Peyer's patch (tissue), 4 donors: Measurements from ENCODE around the gene SLC25A19. TPM values are rescaled to one million over a fixed set of nuclear protein-coding genes. Genes with fewer than 3 reads are reported as not detected.

Source experiments
- DNase-seq, 3 donors: peaks; one replicate each; pipeline ENCODE4 v3.0.0-alpha.2; 2017 to 2019
- H3K27ac ChIP-seq, 4 donors: fragments of 200-600 bp; sonication (generic); one replicate each; pipeline ENCODE4 v1.5.1; 2016 to 2019
- H3K27me3 ChIP-seq, 2 donors: fragments of 200-600 bp; sonication (generic); one replicate each; pipeline ENCODE4 v1.5.1; 2019
- H3K36me3 ChIP-seq, 3 donors: fragments of 200-600 bp; sonication (generic); one replicate each; pipeline ENCODE4 v1.5.1; 2016 to 2019
- H3K4me1 ChIP-seq, 4 donors: fragments of 200-600 bp; sonication (generic); one replicate each; pipeline ENCODE4 v1.5.1; 2016 to 2019
- H3K4me3 ChIP-seq, 4 donors: fragments of 200-600 bp; sonication (generic); 1 replicate in 3 of 4; 2 replicates in 1 of 4; pipeline ENCODE4 v1.5.1; 2016 to 2019; ENCODE audit warnings: mild to moderate bottlenecking in 1 of 4
- H3K9me3 ChIP-seq, 4 donors: fragments of 200-600 bp; sonication (generic); one replicate each; pipeline ENCODE4 v1.5.1; 2016 to 2019; ENCODE audit warnings: mild to moderate bottlenecking in 1 of 4
- POLR2A ChIP-seq, 2 donors: fragments of 450-650 bp; IDR thresholded peaks; one replicate each; pipeline ENCODE4 v1.5.1; 2017; ENCODE audit warnings: antibody characterized with exemption in 2 of 2, mild to moderate bottlenecking in 2 of 2, moderate library complexity in 2 of 2
- total RNA-seq, 4 donors: library from RNA; depleted of rRNA; stranded (reverse); fragments of >200 nt; gene quantifications; one replicate each; pipeline ENCODE4 v1.1.0, GENCODE V29; 2016
- TF ChIP-seq, protein P1 (sequence below), 6 experiments: fragments of 450-650 bp in 4 of 6; fragments of 200-600 bp in 2 of 6; sonication (generic) in 1 of 6; IDR thresholded peaks; one replicate each; pipeline ENCODE4 v1.5.1; 2017 to 2019; ENCODE audit warnings: antibody characterized with exemption in 6 of 6, mild to moderate bottlenecking in 3 of 6, moderate library complexity in 1 of 6

SLC25A19 gene
- total RNA-seq, 4 donors from 2014 or later = 8.2 to 24.8 (median 17.0) TPM

DNA sequence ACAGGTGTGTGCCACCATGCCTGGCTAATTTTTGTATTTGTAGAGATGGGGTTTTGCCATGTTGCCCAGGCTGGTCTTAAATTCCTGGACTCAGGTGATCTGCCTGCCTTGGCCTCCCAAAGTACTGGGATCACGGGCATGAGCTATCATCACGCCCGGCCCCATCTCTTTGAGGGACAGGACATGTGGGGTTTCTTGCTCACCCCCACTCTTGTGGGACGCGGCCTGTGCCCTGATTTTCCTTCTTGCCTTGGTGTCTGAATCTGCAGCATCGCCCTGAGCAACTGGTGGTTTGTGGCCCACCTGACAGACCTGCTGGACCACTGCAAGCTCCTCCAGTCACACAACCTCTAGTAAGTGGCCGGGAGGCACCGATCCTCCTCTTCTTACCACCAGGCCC lies 58.2 kb downstream of the SLC25A19 start:
- DNase-seq = no peak
- H3K27ac ChIP-seq = no peak overlapping the region
- H3K9me3 ChIP-seq = no peaks in the 10 kb centered on the region
- H3K4me3 ChIP-seq = no peak overlapping the region
- no peaks in the 10 kb centered on the region for H3K4me1 ChIP-seq
- peaks cover 0 to 93% (median 0%) of the 10 kb centered on the region in 3 donors for H3K36me3 ChIP-seq
- TF ChIP-seq, protein P1, sequence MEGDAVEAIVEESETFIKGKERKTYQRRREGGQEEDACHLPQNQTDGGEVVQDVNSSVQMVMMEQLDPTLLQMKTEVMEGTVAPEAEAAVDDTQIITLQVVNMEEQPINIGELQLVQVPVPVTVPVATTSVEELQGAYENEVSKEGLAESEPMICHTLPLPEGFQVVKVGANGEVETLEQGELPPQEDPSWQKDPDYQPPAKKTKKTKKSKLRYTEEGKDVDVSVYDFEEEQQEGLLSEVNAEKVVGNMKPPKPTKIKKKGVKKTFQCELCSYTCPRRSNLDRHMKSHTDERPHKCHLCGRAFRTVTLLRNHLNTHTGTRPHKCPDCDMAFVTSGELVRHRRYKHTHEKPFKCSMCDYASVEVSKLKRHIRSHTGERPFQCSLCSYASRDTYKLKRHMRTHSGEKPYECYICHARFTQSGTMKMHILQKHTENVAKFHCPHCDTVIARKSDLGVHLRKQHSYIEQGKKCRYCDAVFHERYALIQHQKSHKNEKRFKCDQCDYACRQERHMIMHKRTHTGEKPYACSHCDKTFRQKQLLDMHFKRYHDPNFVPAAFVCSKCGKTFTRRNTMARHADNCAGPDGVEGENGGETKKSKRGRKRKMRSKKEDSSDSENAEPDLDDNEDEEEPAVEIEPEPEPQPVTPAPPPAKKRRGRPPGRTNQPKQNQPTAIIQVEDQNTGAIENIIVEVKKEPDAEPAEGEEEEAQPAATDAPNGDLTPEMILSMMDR (IDR thresholded peaks at IDR 0.05) = no peak
- TF ChIP-seq POLR2A (IDR thresholded peaks at IDR 0.05) = no peak
- no peaks in the 10 kb centered on the region for H3K27me3 ChIP-seq

DNA sequence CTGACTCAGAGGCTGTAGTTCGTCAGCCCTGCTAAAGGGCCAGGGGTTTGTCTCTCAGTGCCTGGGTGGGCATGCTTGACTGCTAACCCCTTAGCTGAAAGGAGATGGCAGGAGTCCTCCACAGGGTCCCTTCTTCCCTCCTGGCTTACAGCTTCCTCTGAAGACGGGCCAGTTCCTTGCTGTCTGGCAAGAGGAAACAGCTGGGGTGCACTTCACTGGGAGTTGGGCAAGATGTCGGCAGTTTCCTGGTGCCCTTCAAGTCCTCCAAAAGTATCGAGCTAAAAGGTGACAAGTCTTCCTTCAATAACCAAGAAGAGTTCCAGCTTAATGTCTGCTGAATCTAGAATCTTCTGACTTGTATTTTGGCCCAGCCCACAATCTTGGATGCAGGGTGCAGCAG lies 60.4 kb downstream of the SLC25A19 start:
- TF ChIP-seq POLR2A (IDR thresholded peaks at IDR 0.05) = no peak
- TF ChIP-seq, protein P1 (IDR thresholded peaks at IDR 0.05) = no peak
- H3K36me3 ChIP-seq = peaks cover 0 to 92% (median 0%) of the 10 kb centered on the region in 3 donors
- no peak overlapping the region for H3K27ac ChIP-seq
- no peak for DNase-seq
- no peaks in the 10 kb centered on the region for H3K9me3 ChIP-seq
- H3K4me1 ChIP-seq = no peaks in the 10 kb centered on the region
- no peaks in the 10 kb centered on the region for H3K27me3 ChIP-seq
- no peak overlapping the region for H3K4me3 ChIP-seq

DNA sequence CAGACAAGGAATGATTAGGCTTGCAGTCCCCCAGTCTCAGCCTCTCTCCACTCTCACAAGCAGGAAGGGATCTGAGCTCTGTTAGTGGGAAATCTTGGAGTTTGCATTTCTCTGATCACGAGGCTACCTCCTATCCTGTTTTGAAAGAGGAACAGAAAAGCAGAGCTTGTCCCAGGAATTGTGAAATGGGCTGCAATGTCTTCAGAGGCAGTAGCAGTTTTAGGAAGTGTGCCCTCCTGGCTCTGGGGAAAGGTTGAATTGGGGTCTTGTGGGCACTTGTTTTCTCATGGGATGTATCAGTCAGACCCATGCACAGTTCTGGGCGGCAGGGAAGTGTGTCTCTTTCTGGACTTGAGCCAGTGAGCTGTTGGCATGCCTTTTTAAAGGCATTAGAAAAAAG lies 60.9 kb downstream of the SLC25A19 start:
- DNase-seq = no peak
- Histone ChIP-seq H3K9me3 (no peaks in the 10 kb centered on the region), H3K4me3 (no peak overlapping the region), H3K36me3 (peaks cover 0 to 89% (median 0%) of the 10 kb centered on the region in 3 donors), H3K4me1 (no peaks in the 10 kb centered on the region), H3K27me3 (no peaks in the 10 kb centered on the region), H3K27ac (no peak overlapping the region)
- TF ChIP-seq POLR2A (IDR thresholded peaks at IDR 0.05) = no peak
- TF ChIP-seq, protein P1 (IDR thresholded peaks at IDR 0.05) = no peak

DNA sequence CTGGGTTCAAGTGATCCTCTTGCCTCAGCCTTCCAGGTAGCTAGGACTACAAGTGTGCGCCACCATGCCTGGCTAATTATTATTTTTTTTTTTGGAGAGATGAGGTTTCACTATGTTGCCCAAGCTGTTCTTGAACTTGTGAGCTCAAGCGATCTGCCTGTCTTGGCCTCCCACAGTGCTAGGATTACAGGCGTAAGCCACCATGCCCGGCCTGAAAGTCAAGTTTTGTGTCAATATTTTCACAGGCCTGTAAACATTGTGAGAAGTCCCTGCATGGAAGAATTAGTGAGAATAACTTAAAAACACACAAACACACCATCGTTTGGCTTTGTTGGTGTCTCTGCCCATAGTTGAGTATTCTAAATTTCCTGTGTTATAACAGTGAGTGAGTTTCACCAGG lies 61.5 kb downstream of the SLC25A19 start:
- no peak for TF ChIP-seq POLR2A (IDR thresholded peaks at IDR 0.05)
- TF ChIP-seq, protein P1 (IDR thresholded peaks at IDR 0.05) = no peak
- no peaks in the 10 kb centered on the region for H3K9me3 ChIP-seq
- H3K27me3 ChIP-seq = no peaks in the 10 kb centered on the region
- H3K4me1 ChIP-seq = no peaks in the 10 kb centered on the region
- H3K4me3 ChIP-seq = no peak overlapping the region
- peaks cover 0 to 90% (median 0%) of the 10 kb centered on the region in 3 donors for H3K36me3 ChIP-seq
- no peak overlapping the region for H3K27ac ChIP-seq
- no peak for DNase-seq

DNA sequence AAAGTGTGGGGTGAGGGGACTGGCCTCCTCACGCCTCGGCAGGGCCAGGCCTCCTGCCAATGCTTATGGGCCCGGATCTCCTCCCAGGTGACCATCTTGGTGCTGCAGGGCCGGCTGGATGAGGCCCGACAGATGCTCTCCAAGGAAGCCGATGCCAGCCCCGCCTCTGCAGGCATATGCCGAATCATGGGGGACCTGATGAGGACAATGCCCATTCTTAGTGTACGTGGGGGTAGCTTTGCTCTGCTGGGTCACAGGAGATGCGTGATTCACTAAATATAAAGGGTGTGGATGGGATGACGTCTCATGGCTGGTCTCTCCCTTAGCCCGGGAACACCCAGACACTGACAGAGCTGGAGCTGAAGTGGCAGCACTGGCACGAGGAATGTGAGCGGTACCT lies 64.2 kb downstream of the SLC25A19 start:
- DNase-seq = no peak
- Histone ChIP-seq H3K9me3 (no peaks in the 10 kb centered on the region), H3K36me3 (peaks cover 0 to 71% (median 0%) of the 10 kb centered on the region in 3 donors), H3K4me1 (no peaks in the 10 kb centered on the region), H3K4me3 (no peak overlapping the region), H3K27me3 (no peaks in the 10 kb centered on the region), H3K27ac (no peak overlapping the region)
- no peak for TF ChIP-seq POLR2A (IDR thresholded peaks at IDR 0.05)
- TF ChIP-seq, protein P1 (IDR thresholded peaks at IDR 0.05) = no peak

Other genes starting within 250 kb of the SLC25A19 start
- gene ATP5PD, start 242.5 kb downstream of the SLC25A19 start, total RNA-seq = 100 to 1,000 TPM; 202 to 302 (median 247) TPM
- gene KCTD2, start 242.2 kb downstream of the SLC25A19 start, total RNA-seq = 10 to 100 TPM; 14.9 to 23.5 (median 20.4) TPM
- 100 to 1,000 TPM in 3 of 4 donors, 10 to 100 TPM in 1; 47.9 to 211 (median 147) TPM for gene SLC16A5, start 201.5 kb downstream of the SLC25A19 start, total RNA-seq
- gene ARMC7, start 179.5 kb downstream of the SLC25A19 start, total RNA-seq = 10 to 100 TPM in 3 of 4 donors, 1 to 10 TPM in 1; 4.1 to 27.0 (median 24.1) TPM
- 100 to 1,000 TPM; 151 to 176 (median 156) TPM for gene NT5C, start 157.7 kb downstream of the SLC25A19 start, total RNA-seq
- 100 to 1,000 TPM; 132 to 261 (median 202) TPM for gene JPT1, start 134.9 kb downstream of the SLC25A19 start, total RNA-seq
- 10 to 100 TPM; 22.5 to 52.8 (median 37.4) TPM for gene SUMO2, start 106.5 kb downstream of the SLC25A19 start, total RNA-seq
- 10 to 100 TPM; 34.0 to 52.8 (median 36.7) TPM for gene NUP85, start 83.8 kb downstream of the SLC25A19 start, total RNA-seq
- gene GGA3, start 27.8 kb downstream of the SLC25A19 start, total RNA-seq = 100 to 1,000 TPM in 1 of 4 donors, 10 to 100 TPM in 3; 34.0 to 153 (median 77.0) TPM
- gene MRPS7, start 27.6 kb downstream of the SLC25A19 start, total RNA-seq = 10 to 100 TPM; 23.9 to 53.6 (median 45.3) TPM
- 10 to 100 TPM; 14.5 to 35.5 (median 18.9) TPM for gene MIF4GD, start 18.2 kb downstream of the SLC25A19 start, total RNA-seq
- gene GRB2, start 116.2 kb upstream of the SLC25A19 start, total RNA-seq = 100 to 1,000 TPM in 2 of 4 donors, 10 to 100 TPM in 2; 64.8 to 120 (median 98.3) TPM
- gene TMEM94, start 167.2 kb upstream of the SLC25A19 start, total RNA-seq = 100 to 1,000 TPM; 114 to 340 (median 178) TPM
- 10 to 100 TPM; 12.4 to 24.0 (median 17.3) TPM for gene CASKIN2, start 226.1 kb upstream of the SLC25A19 start, total RNA-seq
- gene TSEN54, start 227.1 kb upstream of the SLC25A19 start, total RNA-seq = 10 to 100 TPM; 47.9 to 89.5 (median 80.0) TPM
- 100 to 1,000 TPM; 221 to 563 (median 300) TPM for gene LLGL2, start 236.3 kb upstream of the SLC25A19 start, total RNA-seq